Islet precursor cell (in vitro differentiated cells): ENCODE data around the gene RALGPS1.

Experiments used
- DNase-seq: peaks from one replicate; pipeline ENCODE4 v3.0.0-alpha.2; 2018

The RALGPS1 gene

GRCh38 chr9:126914458-126915280 lies at the start of gene RALGPS1:
Gene RALGPS1, plus strand, starts transcription at chr9:126914782. Its CDS starts 47,508 bp downstream, at chr9:126962290.
- peak; percentile 99 for DNase-seq

- peak; percentile 38 for DNase-seq
These were observed 45.2 kb upstream of the RALGPS1 start for GRCh38 chr9:126869368-126869767.

GRCh38 chr9:126872516-126872915 lies 42.1 kb upstream of the RALGPS1 start:
- no peak for DNase-seq

- no peak for DNase-seq
These were observed 39.9 kb upstream of the RALGPS1 start for GRCh38 chr9:126874546-126875314.

- DNase-seq, result no peak
These were observed 38.6 kb upstream of the RALGPS1 start for GRCh38 chr9:126875756-126876510.

- DNase-seq, result no peak
These were observed 38.1 kb upstream of the RALGPS1 start for GRCh38 chr9:126876531-126876930.

GRCh38 chr9:126877418-126877817 lies 37.2 kb upstream of the RALGPS1 start:
- DNase-seq, result no peak

- DNase-seq, result no peak
These were observed 35.3 kb upstream of the RALGPS1 start for GRCh38 chr9:126879288-126879687.

- DNase-seq, result no peak
These were observed 34.2 kb upstream of the RALGPS1 start for GRCh38 chr9:126880226-126880946.

- no peak for DNase-seq
These were observed 33.6 kb upstream of the RALGPS1 start for GRCh38 chr9:126880947-126881332.

GRCh38 chr9:126882746-126883145 lies 31.8 kb upstream of the RALGPS1 start:
- DNase-seq, result no peak

- no peak for DNase-seq
These were observed 30.9 kb upstream of the RALGPS1 start for GRCh38 chr9:126883636-126884035.

- peak; percentile 44 for DNase-seq
These were observed 29.4 kb upstream of the RALGPS1 start for GRCh38 chr9:126885131-126885641.

- no peak for DNase-seq
These were observed 28.4 kb upstream of the RALGPS1 start for GRCh38 chr9:126886034-126886822.

- DNase-seq, result no peak
These were observed 27.7 kb upstream of the RALGPS1 start for GRCh38 chr9:126886897-126887296.

- DNase-seq, result no peak
These were observed 22.9 kb upstream of the RALGPS1 start for GRCh38 chr9:126891676-126892075.

GRCh38 chr9:126893079-126893478 lies 21.5 kb upstream of the RALGPS1 start:
- DNase-seq, result no peak

GRCh38 chr9:126894052-126894603 lies 20.5 kb upstream of the RALGPS1 start:
- no peak for DNase-seq

- DNase-seq, result no peak
These were observed 12.4 kb upstream of the RALGPS1 start for GRCh38 chr9:126902210-126902609.

GRCh38 chr9:126904586-126904985 lies 10.0 kb upstream of the RALGPS1 start:
- no peak for DNase-seq

- DNase-seq, result no peak
These were observed 8.5 kb upstream of the RALGPS1 start for GRCh38 chr9:126906091-126906490.
